ENCODE results near the gene CAGE1. TPM values are rescaled to one million over a fixed set of nuclear protein-coding genes. Genes with fewer than 3 reads are reported as not detected.

Gene CAGE1
- total RNA-seq, 1 donor from 2014 or later, result not detected

DNA sequence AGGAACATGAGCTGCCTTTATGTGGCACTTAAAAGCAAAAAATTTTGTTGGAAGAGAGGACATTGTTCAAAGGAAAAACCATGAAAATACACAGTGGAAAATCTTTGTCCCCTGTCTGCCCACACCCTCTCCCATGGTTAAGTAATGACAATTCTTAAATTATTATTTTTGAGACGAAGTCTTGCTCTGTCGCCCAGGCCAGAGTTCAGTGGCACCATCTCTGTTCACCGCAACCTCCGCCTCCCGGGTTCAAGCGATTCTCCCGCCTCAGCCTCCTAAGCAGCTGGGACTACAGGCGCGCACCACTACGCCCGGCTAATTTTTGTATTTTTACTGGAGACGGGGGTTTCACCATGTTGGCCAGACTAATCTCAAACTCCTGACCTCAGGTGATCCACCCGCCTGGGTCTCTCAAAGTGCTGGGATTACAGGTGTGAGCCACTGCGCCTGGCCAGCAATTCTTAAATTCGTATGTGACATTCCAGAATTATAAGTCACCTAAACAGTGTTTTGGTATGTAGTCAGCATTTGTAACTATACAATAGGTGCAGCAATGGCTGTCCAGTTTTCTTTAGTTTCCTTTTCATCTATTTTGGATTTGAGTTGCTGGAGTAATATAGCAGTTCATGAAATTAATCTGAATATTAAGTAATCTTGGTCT lies 75.9 kb downstream of the CAGE1 start:
- H3K4me3 Mint-ChIP-seq (ENCODE audit: unreplicated experiment), result peak overlapping the region; percentile 80
- peaks cover 4% of the 10 kb centered on the region for H3K9me3 Mint-ChIP-seq (ENCODE audit: unreplicated experiment)
- peaks cover 5% of the 10 kb centered on the region for H3K36me3 Mint-ChIP-seq (ENCODE audit: unreplicated experiment)
- no peak for TF ChIP-seq CTCF (IDR thresholded peaks at IDR 0.05; ENCODE audit: partially characterized antibody, unreplicated experiment)
- peaks cover 6% of the 10 kb centered on the region for H3K27me3 Mint-ChIP-seq (ENCODE audit: unreplicated experiment)
- no peak for DNase-seq
- peaks cover 4% of the 10 kb centered on the region for H3K4me1 Mint-ChIP-seq (ENCODE audit: low read depth, unreplicated experiment)
- peak overlapping the region; percentile 93 for H3K27ac Mint-ChIP-seq (ENCODE audit: unreplicated experiment)

GRCh38 chr6:7312616-7313504 lies 76.7 kb downstream of the CAGE1 start, which contains the start of gene SSR1:
TSS of gene SSR1 (minus strand) at chr6:7313199. CDS start at chr6:7313120, 79 bp downstream.
- peaks cover 4% of the 10 kb centered on the region for H3K4me1 Mint-ChIP-seq (ENCODE audit: low read depth, unreplicated experiment)
- peaks cover 4% of the 10 kb centered on the region for H3K9me3 Mint-ChIP-seq (ENCODE audit: unreplicated experiment)
- peaks cover 5% of the 10 kb centered on the region for H3K36me3 Mint-ChIP-seq (ENCODE audit: unreplicated experiment)
- peak within 1 kb of the TSS; percentile 95 for H3K4me3 Mint-ChIP-seq (ENCODE audit: unreplicated experiment)
- TF ChIP-seq CTCF (IDR thresholded peaks at IDR 0.05; ENCODE audit: partially characterized antibody, unreplicated experiment), result no peak
- peak within 1 kb of the TSS; percentile 97 for H3K27ac Mint-ChIP-seq (ENCODE audit: unreplicated experiment)
- DNase-seq, result peak; percentile 99
- H3K27me3 Mint-ChIP-seq (ENCODE audit: unreplicated experiment), result peaks cover 6% of the 10 kb centered on the region

DNA sequence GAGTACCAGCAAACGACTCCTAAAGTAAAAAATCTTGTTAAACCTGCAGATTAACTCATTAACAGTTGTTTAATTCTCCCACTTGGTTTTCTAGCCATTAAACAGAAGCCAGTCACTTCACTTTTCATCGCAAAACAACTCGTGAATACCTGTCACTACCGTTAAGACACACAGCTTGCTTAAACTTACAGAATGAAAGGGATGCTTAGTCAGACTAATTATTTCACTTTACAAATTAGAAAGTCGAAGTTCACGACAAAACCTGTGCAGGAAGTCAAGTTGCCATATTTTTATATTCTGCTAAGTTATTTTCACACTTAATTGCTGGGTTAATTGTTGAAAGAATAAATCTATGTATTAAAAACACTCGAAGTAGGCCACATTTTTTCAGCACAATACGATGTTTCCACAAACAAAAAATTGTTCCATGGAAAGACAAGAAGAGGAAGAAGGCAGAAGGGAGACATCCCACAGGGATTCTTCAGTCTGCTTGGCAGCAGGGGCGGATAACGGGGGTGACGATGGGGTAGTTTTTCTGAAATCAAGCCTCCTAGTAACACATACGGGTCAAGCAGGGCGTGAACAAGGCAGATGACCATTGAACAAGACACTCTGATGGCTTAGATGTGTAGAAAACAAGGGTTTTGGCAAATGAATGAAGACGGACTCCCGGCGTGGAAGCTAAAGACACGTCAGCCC lies 77.5 kb downstream of the CAGE1 start:
- peaks cover 4% of the 10 kb centered on the region for H3K4me1 Mint-ChIP-seq (ENCODE audit: low read depth, unreplicated experiment)
- no peak for DNase-seq
- H3K9me3 Mint-ChIP-seq (ENCODE audit: unreplicated experiment), result peaks cover 4% of the 10 kb centered on the region
- peak overlapping the region; percentile 95 for H3K4me3 Mint-ChIP-seq (ENCODE audit: unreplicated experiment)
- peaks cover 5% of the 10 kb centered on the region for H3K36me3 Mint-ChIP-seq (ENCODE audit: unreplicated experiment)
- H3K27me3 Mint-ChIP-seq (ENCODE audit: unreplicated experiment), result peaks cover 6% of the 10 kb centered on the region
- no peak for TF ChIP-seq CTCF (IDR thresholded peaks at IDR 0.05; ENCODE audit: partially characterized antibody, unreplicated experiment)
- H3K27ac Mint-ChIP-seq (ENCODE audit: unreplicated experiment), result peak overlapping the region; percentile 97

- Mint-ChIP-seq H3K27ac (ENCODE audit: unreplicated experiment) (no peak overlapping the region), H3K36me3 (ENCODE audit: unreplicated experiment) (peaks cover 5% of the 10 kb centered on the region), H3K4me3 (ENCODE audit: unreplicated experiment) (peak overlapping the region; percentile 95), H3K4me1 (ENCODE audit: low read depth, unreplicated experiment) (peaks cover 4% of the 10 kb centered on the region), H3K9me3 (ENCODE audit: unreplicated experiment) (peaks cover 3% of the 10 kb centered on the region), H3K27me3 (ENCODE audit: unreplicated experiment) (peaks cover 6% of the 10 kb centered on the region)
- no peak for TF ChIP-seq CTCF (IDR thresholded peaks at IDR 0.05; ENCODE audit: partially characterized antibody, unreplicated experiment)
- no peak for DNase-seq
Measured at GRCh38 chr6:7311176-7311575, 78.4 kb downstream of the CAGE1 start.
